Astrocyte (in vitro differentiated cells and primary cell): ENCODE measurements around the gene ALDH1B1.

Source experiments
- CTCF ChIP-seq: IDR thresholded peaks from 2 replicates; pipeline ENCODE4 v1.5.1; 2011; ENCODE audit warnings: low read depth, mild to moderate bottlenecking, inconsistent platforms, low read length, moderate library complexity; ENCODE audit not compliant: insufficient read depth
- EZH2 ChIP-seq: IDR thresholded peaks from 2 replicates; pipeline ENCODE4 v1.6.1; 2012; ENCODE audit warnings: mild to moderate bottlenecking, low read length, inconsistent platforms; ENCODE audit not compliant: insufficient read depth

DNA sequence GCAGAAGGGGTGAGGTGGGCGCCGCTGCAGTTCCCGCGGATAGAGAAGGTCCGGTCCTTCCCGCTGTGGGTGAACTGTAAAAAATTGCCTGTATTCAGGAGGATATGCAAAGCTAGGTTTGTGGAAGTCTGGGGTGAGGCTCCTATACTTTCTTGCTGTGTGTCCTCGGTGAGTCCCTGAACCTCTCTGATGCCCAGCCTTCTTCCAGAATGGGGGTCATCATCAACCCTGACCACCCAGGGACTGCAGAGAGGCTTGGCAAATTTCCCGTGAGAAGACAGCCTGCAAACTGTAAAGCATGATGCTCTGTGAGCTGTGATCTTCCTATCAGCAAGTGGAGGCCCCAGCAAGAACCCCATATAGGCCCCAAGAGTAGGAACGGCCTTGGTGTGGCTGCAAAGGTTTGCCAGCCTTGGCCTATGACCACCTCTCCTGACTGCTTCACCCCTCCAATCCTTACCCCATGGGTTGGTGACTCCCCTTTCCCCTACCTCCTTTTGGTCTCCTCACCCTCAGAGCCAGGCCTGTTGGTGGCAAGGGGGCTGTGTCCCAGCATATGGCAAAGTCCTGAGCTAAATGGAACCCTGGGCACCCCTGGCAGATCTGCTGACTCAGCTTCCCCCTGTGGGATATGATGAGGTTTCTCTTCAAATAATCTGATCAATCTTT, 760 bp downstream of the ALDH1B1 start:
- no peak for TF ChIP-seq CTCF
- TF ChIP-seq EZH2: no peak
